Measurements from ENCODE around the gene GPR25.

Gene GPR25, protein sequence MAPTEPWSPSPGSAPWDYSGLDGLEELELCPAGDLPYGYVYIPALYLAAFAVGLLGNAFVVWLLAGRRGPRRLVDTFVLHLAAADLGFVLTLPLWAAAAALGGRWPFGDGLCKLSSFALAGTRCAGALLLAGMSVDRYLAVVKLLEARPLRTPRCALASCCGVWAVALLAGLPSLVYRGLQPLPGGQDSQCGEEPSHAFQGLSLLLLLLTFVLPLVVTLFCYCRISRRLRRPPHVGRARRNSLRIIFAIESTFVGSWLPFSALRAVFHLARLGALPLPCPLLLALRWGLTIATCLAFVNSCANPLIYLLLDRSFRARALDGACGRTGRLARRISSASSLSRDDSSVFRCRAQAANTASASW

DNA sequence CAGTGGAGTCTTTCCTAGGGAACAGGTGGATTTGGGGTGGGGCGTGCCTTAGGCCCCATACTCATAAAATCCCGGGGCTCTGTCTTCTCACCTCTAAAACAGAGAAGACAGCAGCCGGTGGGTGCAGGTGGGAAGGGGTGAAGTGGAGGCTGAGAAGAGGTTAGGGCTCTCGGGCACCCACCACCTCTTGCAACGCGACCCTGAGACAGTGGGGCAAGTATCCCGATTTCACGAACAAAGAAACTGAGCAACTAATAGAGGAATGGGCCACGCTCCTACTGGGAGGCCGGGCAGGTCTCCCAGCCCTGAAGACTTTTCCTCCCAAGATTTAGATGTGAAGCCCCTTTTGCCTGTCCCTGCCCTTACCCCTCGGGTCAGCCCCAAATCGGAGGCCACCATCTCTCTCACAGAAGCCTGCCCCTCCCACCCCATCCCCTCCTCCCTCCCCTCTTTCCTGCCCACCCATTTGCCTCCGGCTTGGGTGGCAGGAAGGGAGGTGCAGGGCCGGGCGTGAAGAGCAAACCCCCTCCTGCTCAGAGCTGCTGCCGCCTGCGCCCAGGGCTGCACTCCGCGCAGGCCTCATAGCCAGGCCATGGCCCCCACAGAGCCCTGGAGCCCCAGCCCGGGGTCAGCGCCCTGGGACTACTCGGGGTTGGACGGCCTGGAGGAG is at the start of gene GPR25:
Gene GPR25 (plus strand): TSS at position 536 of the 670 bp plus-strand sequence. CDS start 57 bp downstream, at position 593.
- DNase-seq (ENCODE audit: low read depth), result no peak

DNA sequence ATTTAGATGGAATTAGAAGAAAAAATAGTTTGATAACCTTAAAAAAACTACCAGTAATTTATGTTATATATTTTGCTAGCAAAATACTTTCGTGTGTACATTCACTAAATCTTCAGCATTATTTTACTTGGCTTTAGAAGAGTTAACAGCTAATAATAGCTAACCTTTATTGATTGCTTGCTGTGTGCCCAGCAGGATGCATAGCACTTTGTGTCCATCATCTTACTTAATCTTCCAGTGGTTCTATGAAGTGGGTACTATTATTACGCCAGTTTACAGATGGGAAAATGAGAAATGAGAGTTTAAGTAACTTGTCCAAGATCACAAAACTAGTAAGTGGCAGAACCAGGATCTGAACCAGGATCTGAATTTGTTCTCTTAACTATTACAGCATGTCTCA is 41.7 kb upstream of the GPR25 start:
- DNase-seq (ENCODE audit: low read depth), result no peak

DNA sequence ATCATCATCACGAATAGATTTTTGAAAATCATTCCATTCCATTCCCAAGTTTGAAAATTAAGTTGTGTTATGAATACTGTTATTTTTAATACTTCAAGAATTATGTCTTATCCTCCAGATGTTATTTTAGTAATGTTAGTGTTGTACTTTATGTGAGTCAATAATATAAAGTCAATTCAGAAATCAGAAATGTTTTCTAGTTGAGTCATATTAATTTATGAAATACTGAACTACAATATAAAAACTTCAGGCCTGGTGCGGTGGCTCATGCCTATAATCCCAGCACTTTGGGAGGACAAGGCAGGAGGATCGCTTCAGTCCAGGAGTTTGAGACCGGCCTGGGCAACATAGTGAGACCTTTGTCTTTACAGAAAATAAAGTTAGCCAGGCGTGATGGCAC is 38.4 kb upstream of the GPR25 start:
- no peak for DNase-seq (ENCODE audit: low read depth)

DNA sequence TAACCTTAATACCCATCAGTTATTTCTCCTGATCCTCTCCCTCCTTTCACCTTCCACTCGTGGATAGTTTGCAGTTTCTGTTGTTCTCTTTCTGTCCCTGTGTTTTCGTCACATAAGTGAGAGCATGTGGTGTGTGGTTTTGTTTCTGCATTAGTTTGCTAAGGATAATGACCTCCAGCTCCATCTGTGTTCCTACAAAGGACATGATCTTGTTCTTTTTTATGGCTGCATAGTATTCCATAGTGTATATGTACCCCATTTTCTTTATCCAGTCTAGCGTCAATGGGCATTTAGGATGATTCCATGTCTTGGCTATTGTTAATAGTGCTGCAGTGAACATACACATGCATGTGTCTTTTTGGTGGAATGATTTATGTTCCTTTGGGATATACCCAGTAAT is 36.6 kb upstream of the GPR25 start:
- DNase-seq (ENCODE audit: low read depth), result no peak

DNA sequence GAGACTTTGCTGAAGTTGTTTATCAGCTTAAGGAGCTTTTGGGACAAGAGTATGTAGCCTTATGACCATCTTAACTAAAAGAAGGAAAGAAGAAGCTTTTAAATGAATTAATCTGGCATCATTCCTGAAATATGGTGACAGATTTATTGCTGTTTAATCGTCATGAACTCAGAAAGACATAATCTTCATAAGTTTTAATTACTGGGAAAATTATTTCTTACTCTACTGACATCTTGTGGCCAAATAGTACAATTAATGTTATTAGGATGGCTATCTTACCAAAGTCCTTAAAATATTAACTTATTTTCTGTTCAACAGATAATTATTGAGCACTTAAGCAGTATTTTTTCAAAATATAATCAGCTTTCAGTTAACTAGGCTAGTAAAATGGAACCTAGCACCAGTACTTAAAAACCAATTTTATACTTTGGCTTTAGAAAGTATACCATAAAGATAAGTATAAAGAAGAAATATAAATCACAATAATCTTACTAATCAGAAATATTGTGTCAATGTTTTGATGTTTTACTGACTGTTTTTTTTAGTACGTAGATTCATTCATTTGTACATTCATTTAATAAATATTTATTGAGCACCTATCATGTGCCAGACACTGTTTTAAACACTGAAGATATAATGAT is 34.7 kb upstream of the GPR25 start:
- DNase-seq (ENCODE audit: low read depth), result no peak

DNA sequence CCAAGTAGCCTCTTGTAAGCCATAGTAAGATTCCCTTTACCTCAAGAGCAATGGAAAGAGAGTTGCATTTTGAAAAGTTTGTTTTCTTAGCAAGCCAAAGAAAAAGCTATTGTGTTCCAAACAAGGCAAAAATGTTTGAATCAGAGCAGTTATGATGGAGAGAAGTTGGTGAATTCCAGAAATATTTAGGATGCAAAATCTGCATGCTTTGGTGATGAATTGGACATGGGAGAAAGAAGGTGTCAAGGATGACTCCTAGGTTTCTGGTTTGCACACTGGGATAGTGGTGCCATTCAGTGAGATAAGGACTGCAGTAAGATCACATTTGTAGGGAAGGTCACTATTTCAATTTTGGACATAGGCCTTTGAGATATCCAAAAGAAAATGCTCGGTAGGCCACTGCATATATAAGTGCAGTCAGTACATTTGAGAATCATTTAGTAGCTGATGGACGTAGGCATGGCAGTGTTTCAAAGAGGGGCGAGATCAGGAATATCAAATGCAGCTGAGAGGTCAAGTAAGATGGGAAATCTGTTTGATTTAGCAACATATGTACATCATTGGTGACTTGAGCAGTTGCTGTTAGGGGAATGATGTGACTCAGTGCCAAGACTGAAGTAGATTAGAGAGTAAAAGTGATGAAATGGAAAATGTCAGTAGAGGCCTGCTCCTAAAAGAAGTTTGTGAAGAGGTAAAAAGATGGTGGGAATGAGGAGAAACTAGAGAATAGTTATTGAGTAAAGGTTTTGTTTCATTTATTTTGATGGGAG is 33.9 kb upstream of the GPR25 start:
- DNase-seq (ENCODE audit: low read depth), result no peak

DNA sequence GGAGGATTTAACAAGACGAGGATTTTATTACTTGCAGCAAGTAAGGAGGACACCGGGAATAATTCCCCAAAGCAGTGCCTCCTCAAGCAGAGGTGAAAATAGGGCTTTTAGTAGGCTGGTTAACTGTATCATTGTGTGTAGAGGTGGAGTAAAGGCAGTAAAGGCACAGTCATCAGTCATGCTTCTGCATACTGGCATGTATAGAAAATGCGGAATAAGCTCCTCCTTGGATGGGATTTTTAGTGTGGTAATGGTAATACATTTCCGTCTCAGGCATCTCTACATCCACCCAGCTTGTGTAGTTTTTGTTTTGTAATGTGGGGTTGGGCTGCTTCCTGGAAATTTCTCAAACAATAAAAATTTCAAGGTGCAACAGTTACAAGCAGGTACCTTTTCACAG is 27.4 kb upstream of the GPR25 start:
- DNase-seq (ENCODE audit: low read depth), result no peak

DNA sequence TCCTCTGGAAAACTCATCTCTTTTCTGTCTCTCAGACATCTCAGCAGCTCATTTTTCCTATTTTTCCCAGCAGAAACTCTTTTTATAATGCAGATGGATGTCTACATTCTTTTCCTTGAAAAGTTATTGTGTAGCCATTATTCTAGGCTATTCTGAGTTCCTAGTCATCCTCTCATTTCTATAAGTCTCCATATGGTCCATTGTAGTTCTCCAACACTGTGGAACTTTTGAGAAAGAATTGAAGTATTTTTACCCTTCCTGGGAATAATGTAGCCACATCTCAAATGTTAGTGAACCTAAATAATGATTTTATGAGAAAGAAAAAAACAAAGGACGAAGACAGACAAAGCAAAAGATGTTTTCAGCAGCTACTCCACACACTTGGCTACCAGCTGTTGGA is 26.4 kb upstream of the GPR25 start:
- no peak for DNase-seq (ENCODE audit: low read depth)

DNA sequence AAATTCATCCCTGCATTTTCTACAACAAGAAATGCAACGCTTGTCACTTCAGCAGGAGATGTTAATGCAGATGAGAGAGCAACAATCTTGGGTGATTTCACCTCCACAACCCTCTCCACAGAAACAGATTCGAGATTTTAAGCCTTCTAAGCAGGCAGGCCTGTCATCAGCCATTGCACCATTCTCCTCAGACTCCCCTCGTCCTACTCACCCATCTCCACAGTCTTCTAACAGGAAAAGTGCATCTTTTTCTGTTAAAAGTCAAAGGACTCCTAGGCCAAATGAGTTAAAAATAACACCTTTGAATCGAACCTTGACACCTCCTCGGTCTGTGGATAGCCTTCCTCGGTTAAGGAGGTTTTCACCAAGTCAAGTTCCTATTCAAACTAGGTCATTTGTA is 23.4 kb upstream of the GPR25 start:
- no peak for DNase-seq (ENCODE audit: low read depth)

DNA sequence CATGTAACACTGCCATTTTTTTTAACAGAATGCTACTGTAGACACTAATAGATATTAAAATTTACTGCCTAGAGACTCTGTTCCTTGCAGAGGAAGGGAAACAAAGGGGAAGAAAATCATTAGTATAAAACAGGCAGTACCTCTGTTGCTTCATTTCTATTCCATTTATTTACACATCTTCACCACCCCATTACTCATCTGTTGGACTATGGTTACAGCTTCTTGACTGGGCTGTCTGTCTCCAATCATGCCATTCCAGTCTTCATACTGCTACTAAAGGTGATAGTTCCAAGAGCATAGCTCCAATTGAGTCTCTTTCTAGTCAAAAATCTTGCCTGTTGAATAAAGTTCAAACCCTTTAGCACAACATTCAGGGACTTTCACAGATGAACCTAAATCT is 22.2 kb upstream of the GPR25 start:
- no peak for DNase-seq (ENCODE audit: low read depth)

DNA sequence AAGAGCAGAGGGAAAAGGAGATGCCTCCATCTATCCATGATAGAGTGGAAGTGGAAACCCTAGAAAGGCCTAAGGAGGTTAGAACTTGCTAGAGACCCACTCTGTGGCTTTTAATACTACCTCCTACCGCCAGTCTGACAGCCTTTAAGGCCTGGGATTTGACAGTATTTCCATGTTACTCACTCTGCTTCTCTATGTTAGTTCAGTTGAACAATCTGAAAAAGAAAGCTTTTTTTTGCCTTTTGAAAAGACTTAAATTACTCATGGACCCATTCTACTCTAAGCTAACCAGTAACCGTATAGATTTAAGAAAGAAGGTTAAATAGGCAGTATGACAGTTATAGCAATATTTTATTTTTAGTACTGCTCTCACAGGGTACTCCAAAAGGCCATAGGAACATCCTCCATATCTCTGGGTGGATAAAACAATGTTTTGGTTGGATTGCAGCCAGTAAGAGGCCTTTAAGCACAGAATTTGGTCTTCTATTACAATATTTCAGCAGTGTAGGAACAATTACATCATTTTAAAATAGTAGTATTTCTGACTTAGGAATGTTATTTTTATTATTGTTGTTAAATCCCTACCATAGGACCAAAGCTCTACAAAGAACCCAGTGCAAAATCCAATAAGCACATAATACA is 15.9 kb upstream of the GPR25 start:
- no peak for DNase-seq (ENCODE audit: low read depth)

DNA sequence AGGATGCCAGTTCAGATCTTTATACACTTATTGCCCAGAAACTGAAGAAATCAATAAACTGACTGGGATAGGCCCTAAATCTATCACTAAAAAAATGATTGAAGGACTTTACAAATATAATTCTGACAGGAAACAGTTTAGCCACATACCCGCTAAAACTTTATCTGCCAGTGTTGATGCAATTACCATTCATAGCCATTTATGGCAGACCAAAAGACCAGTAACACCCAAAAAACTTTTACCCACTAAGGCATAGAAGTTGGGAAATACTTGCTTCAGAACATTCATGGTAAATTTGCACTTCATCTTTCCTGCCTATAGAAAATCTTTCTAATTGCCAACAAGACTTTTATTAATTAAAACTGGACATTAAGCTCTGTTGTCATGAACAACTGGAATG is 15.0 kb upstream of the GPR25 start:
- no peak for DNase-seq (ENCODE audit: low read depth)

DNA sequence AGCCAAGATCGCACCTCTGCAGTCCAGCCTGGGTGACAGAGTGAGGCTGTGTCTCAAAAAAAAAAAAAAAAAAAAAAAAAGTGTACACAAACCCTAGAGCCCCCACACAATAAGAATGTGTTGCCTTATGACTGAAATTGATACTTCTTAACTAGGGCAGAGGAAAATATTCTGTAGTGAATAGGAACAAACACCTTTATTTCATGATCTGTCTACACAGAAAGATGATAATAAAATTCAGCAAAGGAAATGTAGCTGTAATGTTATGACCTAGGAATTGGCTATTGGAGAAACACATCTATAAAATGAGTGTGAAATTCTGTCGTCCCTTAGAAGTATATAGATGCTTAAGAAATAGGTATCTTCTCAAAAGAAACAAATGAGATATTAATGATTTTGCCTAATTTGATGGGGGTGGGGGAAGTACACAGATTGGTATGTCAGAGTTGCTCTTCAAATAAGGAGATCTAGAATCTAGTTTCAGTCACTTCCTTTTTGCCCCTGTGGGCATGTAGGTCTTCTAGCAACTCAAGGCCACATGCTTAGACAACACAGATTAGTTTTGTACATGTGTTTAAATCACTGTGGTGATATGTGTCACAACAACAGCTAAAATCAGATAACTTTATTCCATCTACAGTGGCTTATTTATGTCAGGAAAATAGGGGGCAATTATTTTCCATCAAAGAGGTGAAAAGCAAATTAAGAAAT is 10.7 kb upstream of the GPR25 start:
- DNase-seq (ENCODE audit: low read depth), result no peak

DNA sequence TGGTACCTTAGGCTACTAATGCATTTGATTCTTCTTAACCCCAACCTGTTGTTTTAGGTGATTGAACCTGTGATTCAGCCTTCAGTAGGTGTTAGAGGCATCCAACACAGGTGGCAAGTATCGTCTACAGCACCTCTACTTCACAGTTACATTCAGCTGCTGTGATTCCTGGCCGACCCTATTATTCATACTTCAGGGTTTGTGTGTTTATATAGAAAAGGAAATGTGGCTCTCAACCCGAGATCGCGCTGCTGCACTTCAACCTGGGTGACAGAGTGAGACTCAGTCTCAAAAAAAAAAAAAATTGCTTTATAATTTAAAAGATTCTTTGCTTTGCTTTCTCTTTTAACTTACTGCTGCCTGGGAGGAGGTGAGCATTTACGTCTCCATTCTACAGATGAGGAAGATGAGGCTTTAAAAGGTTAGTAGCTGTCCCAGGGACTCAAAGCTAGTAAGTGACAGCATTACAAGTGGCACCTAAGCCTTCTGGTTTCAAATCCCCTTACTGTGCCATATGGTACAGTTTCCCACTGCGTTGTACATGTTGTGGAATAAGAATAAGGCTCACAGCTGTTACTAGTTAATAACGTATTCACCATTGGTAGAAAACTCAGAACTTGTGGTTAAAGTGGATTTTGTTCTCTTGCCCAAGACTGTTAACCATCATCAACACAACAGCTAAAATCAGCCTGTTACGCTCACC is 9.9 kb upstream of the GPR25 start:
- no peak for DNase-seq (ENCODE audit: low read depth)

DNA sequence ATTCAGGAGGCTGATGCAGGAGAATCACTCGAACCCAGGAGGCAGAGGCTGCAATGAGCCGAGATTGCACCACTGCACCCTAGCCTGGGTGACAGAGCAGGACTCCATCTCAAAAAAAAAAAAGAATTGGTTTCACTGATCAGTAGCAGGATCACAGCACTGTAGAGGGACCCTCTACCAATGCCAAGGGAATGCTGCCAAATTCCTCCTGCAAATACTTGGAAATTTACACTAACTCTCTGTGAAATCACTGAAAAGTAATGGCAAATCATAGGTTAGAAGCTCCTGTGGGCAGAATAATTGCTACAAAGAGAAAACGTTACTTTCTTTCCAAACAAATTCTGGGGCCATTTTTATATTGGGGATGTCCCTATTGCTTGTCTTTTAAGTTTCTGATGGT is 6.7 kb upstream of the GPR25 start:
- DNase-seq (ENCODE audit: low read depth), result no peak

DNA sequence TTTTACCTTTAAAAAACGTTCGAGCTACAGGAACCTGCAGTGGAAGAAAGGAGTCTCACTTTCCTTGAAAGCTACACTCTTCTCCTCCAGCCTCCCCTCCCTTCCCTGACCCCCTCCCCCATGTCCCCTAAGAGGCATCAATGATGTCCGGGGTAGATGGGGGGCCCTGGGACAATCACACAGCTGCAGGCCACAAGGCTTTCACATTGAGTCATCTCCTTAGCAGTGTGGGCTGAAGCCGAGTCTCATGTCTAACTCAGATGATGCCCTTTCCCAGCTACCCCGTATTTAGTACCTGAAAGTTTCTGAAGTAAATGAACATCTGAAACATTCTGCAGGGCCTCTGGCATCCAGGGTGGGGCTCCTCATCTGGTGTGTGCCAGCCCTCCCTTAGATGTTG is 6.3 kb upstream of the GPR25 start:
- DNase-seq (ENCODE audit: low read depth), result no peak

DNA sequence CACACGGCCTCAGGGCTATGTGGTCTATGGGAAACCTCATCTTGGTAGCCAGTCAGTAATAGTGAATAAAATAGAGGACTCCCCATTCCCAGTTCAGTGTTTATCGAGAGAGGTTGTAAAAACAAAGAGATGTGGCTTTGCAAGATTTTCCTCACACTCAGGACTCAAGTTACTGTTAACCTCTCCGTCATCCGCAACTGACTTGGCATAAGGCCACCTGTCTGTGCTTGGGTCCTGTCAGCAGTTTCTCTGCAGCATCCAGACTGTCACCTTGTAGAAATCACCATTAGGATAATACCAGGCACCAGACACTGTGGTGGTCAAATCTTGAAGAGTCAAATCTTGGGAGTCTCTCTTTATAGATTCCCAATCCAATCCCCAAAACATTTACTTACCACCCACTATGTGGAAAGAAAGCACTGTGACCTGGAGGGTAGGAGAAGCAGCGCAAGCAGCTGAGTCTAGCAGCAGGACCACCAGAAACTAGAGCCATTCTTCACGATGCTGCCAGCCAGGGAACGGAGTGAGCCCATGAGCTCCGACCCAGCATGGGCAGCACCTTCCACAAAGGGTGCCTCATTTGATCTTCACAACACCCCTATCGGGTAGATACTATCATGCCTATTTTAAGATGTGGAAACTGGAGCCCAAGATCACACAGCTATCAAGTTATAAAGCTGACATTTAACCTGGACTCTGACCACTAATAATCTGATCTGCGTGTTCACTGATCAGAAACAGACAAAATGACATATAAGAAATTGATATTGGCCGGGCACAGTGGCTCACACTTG is 5.6 kb upstream of the GPR25 start:
- no peak for DNase-seq (ENCODE audit: low read depth)

DNA sequence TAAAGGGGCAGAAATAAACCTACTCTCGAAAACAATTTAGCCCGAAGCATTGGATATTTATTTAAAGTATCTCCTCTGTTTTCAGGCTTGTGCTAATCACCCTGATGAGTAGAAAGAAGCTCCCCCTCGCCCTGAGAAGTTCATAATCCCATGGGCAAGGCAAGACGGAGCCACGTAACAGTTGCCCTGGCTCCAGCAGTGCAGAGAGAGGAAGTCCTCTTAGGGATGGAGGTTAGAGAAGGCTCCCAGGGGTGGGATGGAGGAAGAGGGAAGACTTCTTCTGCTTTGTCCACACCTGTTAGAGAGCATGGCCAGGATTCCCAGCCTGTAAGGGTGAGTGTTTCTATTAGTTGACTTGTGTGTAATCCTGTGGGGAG is 3.4 kb upstream of the GPR25 start:
- DNase-seq (ENCODE audit: low read depth), result no peak

DNA sequence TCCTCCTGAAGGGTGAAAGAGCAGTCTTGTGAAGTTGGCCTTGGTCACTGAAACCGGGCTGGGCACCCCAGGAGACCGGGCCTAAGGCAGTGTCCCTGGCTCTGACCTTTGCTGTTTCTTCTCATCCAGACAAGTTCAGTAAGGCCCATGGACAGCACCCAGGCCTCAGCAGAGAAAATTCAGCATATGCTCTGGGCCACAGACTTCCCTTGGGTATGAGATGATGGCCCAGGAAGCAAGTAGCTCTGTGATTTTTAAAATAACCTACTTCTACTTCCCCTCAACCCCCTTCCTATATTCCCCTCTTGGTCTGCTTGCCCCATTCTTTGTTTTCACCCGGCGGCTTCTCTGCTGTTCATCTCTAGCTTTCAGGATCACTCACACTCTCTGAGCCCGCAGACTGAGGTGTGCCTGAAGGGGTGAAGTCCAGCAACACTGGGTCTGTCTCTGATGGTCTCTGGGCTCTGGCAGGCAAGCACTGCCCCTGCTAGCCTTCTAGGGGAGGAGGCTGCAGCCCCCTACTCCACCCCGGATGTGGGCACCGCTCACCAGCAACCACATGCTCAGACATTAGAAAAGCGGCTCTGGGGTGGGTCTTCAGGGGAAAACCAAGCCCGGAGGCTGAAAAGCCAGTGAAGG is 2.9 kb upstream of the GPR25 start:
- DNase-seq (ENCODE audit: low read depth), result no peak

Measured in stimulated activated CD8-positive, alpha-beta memory T cell treated with anti-CD3 and anti-CD28 coated beads, Interleukin-12 subunit alpha, Interleukin-12 subunit beta, amount 100 ng/mL, for 1 hour (primary cell).